ENCODE data around the gene COPZ2. TPM values are rescaled to one million over a fixed set of nuclear protein-coding genes. Genes with fewer than 3 reads are reported as not detected.

COPZ2 gene, protein sequence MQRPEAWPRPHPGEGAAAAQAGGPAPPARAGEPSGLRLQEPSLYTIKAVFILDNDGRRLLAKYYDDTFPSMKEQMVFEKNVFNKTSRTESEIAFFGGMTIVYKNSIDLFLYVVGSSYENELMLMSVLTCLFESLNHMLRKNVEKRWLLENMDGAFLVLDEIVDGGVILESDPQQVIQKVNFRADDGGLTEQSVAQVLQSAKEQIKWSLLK
- 13.9 to 19.5 TPM (median 17.4 TPM) in 5 replicates for total RNA-seq (2022; extraction: Qiagen RNA extraction; ENCODE audit: low read depth)

DNA sequence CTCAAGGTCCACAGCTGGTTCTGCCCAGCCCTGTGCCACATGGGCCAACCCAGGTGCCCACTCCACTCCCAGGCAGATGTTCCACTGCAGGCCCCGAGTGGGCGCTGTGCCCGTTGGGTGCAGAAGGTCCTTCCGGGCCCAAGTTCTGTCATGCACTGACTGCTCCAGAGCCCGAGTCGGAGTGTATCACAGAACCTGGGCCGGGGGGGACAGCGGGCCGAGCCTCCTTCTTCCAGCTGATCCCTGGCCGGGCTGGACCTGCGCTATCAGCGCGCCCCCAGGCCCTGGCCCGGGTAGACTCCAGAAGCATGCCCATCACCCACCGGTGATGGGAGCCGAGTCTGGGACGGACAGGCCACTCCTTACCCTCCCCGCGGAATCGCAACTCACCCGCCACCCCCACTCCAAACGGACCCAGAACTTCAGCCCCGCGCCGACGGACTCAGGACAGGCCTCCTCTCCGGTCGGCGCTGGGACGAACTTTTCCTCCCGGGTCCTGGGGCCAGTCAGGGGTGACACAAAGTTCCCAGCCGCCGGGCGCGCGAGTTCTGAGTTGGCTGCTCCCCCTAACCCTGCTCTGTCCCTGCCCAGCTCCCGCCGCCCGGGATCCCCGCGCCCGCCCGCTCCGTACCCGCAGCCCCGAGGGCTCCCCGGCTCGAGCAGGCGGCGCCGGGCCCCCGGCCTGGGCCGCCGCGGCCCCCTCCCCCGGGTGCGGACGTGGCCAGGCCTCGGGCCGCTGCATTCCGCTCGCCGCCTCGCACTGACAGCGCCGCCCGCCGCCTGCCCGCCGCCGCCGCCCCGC lies at the start of gene COPZ2:
COPZ2 (minus strand) TSS at position 762 of the 802 bp plus-strand sequence; CDS start at position 742, 20 bp downstream.

DNA sequence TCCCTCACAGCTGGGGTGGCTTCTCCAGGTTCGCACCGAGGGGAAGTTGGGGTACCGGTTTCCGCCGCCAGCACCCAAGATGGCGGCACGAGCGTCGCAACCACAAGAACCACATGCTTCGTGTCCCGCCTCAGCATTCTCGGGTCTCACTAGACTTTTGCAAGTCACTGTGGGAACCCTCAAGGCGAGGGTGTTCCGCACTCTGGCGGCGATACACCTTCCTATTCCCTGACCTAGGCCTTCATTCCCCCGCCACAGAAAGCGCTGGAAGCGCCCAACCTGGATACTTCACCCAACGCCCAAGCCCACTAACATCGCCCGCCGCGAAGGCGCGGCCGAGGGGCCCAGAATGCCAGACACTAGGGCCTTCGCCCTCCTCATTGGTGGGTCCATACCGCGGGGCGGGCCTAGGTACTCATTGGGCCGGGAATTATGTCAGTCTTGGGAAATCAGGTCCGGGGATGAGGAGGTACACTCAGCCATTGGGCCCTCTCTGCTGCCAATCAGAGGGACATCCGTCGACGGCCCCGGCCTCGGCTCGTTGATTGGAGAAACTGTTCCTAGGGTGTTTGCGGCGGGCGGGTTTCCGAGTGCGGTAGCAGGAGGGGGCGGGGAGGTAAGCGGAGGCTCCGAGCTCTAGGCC lies 10.3 kb upstream of the COPZ2 start, which contains the start of gene NFE2L1:
NFE2L1 (plus strand) TSS at position 619 of the 643 bp plus-strand sequence. CDS start 2,760 bp downstream, outside the sequence.

Other genes starting within 250 kb of the COPZ2 start
- gene OSBPL7, start 216.0 kb downstream of the COPZ2 start, total RNA-seq (2022; extraction: Qiagen RNA extraction; ENCODE audit: low read depth) = 11.2 to 18.1 TPM (median 16.4 TPM) in 5 replicates
- gene MRPL10, start 206.3 kb downstream of the COPZ2 start, total RNA-seq (2022; extraction: Qiagen RNA extraction; ENCODE audit: low read depth) = 86.7 to 114 TPM (median 88.3 TPM) in 5 replicates
- 2.6 to 4.3 TPM (median 3.0 TPM) in 5 replicates for gene LRRC46, start 206.1 kb downstream of the COPZ2 start, total RNA-seq (2022; extraction: Qiagen RNA extraction; ENCODE audit: low read depth)
- gene SCRN2, start 196.5 kb downstream of the COPZ2 start, total RNA-seq (2022; extraction: Qiagen RNA extraction; ENCODE audit: low read depth) = 31.4 to 41.3 TPM (median 39.2 TPM) in 5 replicates
- 3.4 to 4.4 TPM (median 4.1 TPM) in 5 replicates for gene SP6, start 186.6 kb downstream of the COPZ2 start, total RNA-seq (2022; extraction: Qiagen RNA extraction; ENCODE audit: low read depth)
- 16.1 to 19.0 TPM (median 17.7 TPM) in 5 replicates for gene SP2, start 141.6 kb downstream of the COPZ2 start, total RNA-seq (2022; extraction: Qiagen RNA extraction; ENCODE audit: low read depth)
- 20.8 to 24.7 TPM (median 24.1 TPM) in 5 replicates for gene PNPO, start 96.2 kb downstream of the COPZ2 start, total RNA-seq (2022; extraction: Qiagen RNA extraction; ENCODE audit: low read depth)
- 0.81 to 1.1 TPM (median 0.92 TPM) in 5 replicates for gene PRR15L, start 79.9 kb downstream of the COPZ2 start, total RNA-seq (2022; extraction: Qiagen RNA extraction; ENCODE audit: low read depth)
- gene CDK5RAP3, start 66.7 kb downstream of the COPZ2 start, total RNA-seq (2022; extraction: Qiagen RNA extraction; ENCODE audit: low read depth) = 99.2 to 115 TPM (median 111 TPM) in 5 replicates
- gene NFE2L1, start 10.6 kb upstream of the COPZ2 start, total RNA-seq (2022; extraction: Qiagen RNA extraction; ENCODE audit: low read depth) = 102 to 120 TPM (median 114 TPM) in 5 replicates
- gene CBX1, start 63.7 kb upstream of the COPZ2 start, total RNA-seq (2022; extraction: Qiagen RNA extraction; ENCODE audit: low read depth) = 75.9 to 94.0 TPM (median 81.0 TPM) in 5 replicates
- 27.7 to 28.5 TPM (median 28.2 TPM) in 5 replicates for gene SNX11, start 70.0 kb upstream of the COPZ2 start, total RNA-seq (2022; extraction: Qiagen RNA extraction; ENCODE audit: low read depth)

Measured in A549 treated with GW870086 at 1 μM for 4 hours (cell line).